NCI-H2081 treated with DMSO at 0.1 percent for 48 hours (cell line): Measurements from ENCODE around the gene CWF19L1.

ENCODE experiments used
- DNase-seq: peaks from one replicate; lab custom pipeline; 2025; lab: John Stamatoyannopoulos, UW

CWF19L1 gene

GRCh38 chr10:100248820-100249219 is 18.6 kb downstream of the CWF19L1 start:
- DNase-seq: no peak

DNA sequence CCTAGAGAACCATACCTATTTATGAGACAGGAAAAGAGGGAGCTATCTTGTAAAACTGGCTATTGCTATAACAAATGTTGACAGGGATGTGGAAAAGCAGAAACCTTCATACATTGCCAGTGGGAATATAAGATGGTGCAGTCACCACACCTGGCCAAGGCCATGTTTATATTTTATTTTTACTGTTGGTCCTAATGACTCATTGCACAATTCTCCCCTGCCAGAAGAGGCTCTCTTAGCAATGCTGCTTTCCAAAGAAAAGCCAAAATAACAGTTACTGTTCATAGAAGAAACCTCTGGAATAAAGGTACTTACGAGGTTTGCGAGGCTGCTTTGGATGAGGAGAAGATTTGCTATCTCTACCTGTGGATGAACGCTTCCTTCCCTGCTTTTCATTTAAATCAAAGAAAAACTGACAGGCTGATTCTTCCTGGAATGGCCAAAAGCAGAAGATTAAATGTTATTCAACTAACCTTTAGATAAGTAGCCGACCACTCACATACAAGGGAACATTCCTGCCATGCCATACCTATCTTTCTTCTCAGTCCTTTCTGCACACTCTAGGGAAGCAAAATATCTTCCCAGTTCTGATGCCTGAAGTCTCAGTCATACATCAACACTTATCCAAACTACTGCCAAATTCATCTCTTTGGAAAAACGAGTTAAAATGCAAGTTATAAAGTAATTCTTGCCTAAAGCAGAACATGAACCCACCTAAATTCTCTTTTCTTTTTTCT is 21.8 kb downstream of the CWF19L1 start:
- no peak for DNase-seq

GRCh38 chr10:100239851-100240250 is 27.6 kb downstream of the CWF19L1 start:
- no peak for DNase-seq

DNA sequence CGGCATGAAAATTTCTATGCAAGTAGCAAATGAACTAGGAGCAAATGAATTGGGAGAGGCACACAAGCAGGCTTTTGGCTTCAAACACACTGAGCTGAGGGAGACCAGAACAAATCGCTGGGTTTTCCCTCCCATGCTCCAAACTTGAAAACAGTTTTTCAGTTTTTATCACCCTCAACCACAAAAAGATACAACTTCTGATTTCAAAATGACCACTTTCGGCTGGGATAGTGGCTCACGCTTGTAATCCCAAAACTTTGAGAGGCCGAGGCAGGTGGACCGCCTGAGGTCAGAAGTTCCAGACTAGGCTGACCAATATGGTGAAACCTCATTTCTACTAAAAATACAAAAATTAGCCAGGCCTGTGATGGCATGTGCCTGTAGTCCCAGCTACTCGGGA is 29.0 kb downstream of the CWF19L1 start:
- no peak for DNase-seq

DNA sequence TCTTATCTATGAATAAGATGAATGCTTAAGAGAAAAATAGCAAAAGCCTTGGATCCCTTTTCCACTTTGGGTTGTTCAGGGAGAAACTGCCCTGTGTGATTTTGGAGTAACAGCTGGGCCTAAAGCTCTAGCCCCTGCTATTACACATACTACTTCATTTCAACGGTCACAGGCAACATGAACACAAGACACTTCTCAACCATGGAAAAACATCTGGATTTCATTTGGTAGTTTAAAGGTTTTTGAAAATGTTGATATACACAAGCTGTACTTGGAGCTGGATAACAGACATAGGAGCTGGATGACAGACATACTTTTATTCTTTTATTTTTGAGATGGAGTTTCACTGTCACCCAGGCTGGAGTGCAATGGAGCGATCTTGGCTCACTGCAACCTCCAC is 35.3 kb downstream of the CWF19L1 start:
- no peak for DNase-seq

- DNase-seq: no peak
Measured at GRCh38 chr10:100229819-100230422, 37.5 kb downstream of the CWF19L1 start.

DNA sequence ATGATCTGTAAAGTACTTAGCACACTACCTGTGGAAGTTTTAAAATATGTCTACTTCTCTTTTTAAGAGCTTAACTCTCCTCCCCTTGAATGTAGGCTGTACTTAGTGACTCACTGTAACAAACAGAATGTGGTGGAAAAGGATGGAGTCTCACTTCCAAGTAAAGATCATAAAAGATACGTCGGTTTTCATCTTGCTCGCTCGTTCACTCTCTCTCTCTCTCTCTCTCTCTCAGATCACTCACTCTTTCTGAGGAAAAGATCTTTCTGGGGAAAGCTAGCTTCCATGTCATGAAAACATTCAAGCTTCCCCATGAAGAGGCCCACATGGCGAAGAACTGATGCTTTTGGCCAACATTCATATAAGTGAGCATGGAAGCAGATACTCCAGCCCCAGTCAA is 43.6 kb downstream of the CWF19L1 start:
- DNase-seq: no peak

GRCh38 chr10:100222529-100222928 is 44.9 kb downstream of the CWF19L1 start:
- no peak for DNase-seq

DNA sequence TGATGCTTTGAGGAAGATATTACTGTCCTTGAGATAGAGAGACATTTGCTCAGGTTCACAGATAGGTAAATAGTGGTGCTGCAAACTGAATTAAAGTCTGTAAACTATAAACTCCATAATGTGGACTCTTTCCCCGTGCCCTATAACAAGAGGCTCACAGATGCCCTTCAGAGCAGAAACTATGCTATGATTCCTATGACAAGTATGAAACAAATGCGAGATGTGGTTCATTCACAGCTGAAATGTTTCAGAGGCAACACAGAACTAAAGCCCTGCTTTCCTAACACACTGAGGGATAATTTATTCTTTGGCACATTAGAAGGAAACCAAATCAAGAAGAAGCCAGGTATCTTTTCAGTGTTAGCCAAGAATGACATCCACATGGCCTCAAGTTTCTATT is 51.4 kb downstream of the CWF19L1 start:
- DNase-seq: no peak

DNA sequence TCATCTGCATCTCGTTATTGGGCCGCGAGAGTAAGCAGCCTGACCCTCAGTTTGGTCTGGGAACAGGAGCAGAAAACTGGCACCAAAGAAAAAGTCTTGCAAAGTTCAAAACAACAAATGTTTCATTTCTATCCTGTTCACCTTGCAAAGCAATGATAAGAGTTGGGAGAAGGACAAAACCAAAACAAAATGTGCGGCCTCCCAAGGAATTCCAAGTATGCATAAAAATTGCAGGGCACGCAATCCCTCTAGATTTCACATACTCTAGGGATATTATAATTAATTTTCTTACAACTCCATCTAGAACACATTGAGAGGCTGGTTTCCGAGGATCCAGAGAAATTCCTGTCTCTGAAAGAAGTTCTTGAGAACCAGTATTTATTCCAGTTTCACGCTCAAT is 58.1 kb downstream of the CWF19L1 start:
- DNase-seq: no peak

DNA sequence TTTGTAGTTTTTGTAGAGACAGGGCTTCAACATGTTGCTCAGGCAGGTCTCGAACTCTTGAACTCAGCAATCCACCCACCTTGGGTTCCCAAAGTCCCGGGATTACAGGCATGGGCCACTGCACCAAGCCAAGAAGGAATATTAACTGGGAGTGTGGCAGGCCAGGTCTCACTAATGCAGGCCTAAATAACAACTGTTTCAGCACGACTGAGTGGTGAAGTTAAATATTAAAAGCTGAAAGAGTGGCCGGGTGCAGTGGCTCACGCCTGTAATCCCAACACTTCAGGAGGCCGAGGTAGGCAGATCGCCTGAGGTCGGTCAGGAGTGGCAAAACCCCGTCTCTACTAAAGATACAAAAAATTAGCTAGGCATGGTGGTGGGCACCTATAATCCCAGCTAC is 59.2 kb downstream of the CWF19L1 start:
- no peak for DNase-seq

GRCh38 chr10:100204370-100204769 is 63.1 kb downstream of the CWF19L1 start:
- DNase-seq: no peak

DNA sequence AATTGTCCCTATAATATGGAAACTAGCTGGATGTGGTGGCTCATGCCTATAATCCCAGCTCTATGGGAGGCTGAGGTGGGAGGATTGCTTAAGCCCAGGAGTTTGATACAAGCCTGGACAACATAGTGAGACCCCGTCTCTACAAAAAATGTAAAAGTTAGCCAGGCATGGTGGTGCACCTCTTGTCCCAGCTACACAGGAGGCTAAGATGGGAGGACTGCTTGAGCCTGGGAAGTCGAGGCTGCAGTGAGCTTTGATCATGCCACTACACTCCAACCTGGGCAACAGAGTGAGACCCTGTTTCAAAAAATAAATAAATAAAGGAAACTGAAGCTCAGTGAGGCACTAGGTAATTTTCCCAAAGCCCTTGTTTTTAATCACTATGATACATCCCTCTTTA is 65.9 kb downstream of the CWF19L1 start:
- DNase-seq: no peak

DNA sequence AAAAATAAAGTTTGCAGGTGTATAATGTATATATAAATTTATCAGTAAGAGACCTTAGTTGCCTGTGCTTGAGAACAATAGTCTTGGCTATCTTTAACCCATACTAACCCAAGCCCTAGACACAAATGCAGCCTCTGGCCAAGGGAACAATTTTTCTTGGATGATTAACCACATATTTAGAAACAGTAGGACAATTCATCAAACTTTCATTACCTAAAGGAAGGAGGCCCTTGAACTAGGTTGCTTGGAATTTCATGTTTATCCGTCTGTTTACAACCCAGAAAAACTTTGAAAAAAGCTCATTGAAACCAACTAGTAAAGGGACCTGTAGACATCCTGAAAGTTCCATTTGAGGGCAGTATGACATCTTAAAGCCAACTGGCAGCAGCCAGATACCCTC is 72.7 kb downstream of the CWF19L1 start:
- DNase-seq: no peak

DNA sequence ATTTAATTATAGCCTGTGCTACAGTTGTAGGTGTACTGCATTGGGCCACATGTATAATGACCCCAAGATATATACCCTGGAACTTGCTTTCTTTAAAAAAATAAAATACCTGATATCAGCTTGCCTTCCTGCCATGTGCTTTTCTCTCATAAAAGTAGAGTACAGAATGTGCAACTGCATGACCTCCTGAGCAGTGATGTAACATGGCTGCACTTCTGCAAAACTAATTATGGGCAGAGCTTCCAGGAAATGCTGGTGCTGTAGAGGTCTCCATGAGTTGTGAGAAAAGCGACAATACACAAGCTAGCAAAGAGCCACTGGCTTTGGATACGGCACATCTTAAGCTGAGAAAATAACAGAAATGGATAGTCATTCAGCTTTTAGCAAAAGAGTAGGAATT is 75.1 kb downstream of the CWF19L1 start:
- DNase-seq: no peak

DNA sequence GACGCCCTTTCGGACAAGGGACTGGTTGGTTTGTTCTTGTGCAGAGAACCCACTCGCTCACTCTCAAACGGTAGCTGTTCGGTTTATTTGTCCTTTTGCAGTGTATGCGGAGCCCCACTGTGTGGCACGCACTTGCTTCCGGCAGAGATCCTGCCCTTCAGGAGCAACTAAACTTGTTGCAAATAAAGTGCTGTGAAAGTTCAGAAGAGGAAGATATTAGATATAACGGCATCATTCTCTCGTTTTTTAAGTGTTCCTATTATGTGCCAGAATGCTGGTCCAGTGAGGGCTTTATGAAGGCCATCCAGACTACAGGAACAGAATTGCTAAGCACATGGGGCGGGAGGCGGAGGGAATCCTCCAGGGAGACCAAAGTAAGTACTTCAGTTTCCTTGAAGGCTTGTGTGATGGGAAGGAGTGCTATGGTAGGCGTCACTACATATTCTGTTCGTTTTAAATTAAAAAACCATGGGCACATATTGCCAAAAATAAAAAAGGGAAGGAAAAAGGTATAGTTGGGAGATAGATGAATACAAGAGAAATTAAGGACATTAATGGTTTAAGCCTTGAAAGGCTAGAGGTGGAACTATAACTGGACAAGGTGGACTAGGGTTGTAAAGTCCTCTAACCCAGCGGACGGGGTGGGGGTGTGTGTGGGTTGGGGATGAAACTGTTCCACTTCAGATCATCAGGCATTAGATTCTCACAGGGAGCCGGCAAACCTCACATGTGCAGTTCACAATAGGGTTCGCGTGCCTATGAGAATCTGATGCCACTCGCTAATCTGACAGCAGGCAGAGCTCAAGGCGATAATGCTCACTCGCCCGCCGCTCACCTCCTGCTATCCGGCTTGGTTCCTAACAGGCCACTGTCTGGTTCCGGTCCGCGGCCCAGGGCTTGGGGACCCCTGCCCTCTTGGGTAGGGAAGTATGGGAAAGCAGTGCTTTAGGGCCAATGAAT is 80.9 kb downstream of the CWF19L1 start:
- DNase-seq: no peak

DNA sequence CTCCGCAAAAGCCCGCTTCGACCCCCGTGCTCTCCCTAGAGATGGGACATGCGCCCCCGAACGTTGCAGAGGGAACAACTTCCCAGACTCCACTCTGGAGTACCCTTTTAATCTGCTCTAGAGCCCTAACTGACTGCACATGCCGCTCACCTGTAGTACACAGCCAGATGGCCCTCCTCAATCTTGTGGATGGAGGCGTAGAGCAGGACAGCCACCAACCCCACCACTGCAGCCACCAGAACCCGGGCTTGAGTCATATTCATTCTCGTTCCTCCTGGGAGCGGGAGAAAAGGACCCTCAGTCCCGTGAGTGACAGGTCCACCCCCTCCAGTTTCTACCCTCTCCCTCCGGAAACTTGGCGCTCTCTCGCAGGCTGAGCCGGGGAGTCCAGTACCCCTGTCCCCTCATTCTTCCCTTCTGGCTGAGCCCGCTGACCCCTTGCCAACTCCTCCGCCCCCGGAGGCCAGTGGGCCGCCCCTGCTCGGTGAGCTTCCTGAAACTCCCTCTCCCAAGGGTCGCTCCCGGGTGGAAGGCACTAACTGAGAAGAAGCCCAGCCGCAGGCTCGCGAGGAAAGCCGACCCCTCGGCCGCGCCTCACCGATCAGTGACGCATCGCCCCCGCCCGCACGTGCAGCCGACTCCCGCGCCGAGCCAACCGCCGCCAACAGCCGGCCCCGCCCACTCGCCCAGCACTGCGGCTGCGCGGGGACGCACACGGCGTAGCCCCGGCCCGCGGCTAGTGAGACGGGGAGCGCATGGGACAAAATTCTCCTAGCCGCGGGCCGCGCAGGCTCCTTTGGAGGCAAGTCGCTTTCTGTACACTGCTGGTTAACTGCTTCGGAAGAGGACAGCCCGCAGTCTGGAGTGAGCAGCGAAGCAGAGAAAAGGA is 81.8 kb downstream of the CWF19L1 start, which contains the start of gene ERLIN1:
ERLIN1 (minus strand) TSS at position 666 of the 889 bp plus-strand sequence; CDS start at position 263, 403 bp downstream.
- peak; percentile 7 for DNase-seq

GRCh38 chr10:100184840-100185239 is 82.6 kb downstream of the CWF19L1 start:
- DNase-seq: no peak

DNA sequence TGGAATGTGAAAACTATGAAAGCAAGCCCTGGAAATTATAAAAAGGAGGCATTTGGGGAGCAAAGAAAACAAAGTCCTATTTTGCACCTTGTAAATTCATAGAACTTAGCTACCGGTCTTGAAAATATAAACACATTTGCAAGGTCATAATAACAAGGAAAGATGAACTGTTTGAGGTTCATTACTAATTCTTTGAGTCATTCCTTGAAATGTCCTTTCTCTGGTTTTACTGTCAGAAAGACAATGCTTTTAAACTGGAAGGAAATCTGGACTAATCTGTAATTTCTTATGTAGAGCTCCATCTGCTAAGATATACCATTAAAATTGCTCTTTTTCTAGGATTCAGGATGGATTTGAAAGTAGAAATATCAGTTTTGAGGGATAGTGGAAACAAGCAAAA is 83.0 kb downstream of the CWF19L1 start:
- DNase-seq: no peak

DNA sequence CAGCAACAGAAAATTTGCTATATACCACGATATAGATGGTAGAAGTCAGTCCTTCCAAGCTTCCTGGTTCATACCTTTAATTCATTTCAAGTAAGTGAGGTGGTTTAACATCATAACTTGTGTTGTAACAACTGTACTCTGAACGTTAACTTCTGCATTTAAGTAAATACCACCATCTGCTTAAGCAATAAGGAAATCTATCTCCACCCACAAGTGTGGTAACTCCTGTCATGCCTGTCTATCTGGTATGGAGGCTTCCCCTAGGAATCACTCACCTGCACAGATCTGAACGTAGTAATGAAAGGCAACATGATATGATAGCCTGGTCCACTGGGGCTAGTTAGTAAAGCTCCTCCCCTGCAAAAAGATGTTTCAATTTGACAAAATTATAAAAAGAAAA is 84.0 kb downstream of the CWF19L1 start:
- no peak for DNase-seq

- DNase-seq: no peak
Measured at GRCh38 chr10:100182908-100183307, 84.5 kb downstream of the CWF19L1 start.
